Naive thymus-derived CD4-positive, alpha-beta T cell (primary cell): ENCODE measurements around the gene ASPSCR1. TPM values are rescaled to one million over a fixed set of nuclear protein-coding genes. Genes with fewer than 3 reads are reported as not detected.

ENCODE experiments used
- ATAC-seq: fragments of 150-1000 bp; cut with Tn5 transposase; 2 replicates; pipeline ENCODE4 v1.10.0; 2021; ENCODE audit warnings: mild to moderate bottlenecking, moderate library complexity
- CTCF ChIA-PET: fragments of 350-600 bp; sonication (Branson Sonifier 250); formaldehyde crosslinking; loops from one replicate; lab custom pipeline; 2021; ENCODE audit warnings: antibody characterized with exemption; lab: Charles Lee
- POLR2A ChIA-PET: fragments of 350-600 bp; sonication (Branson Sonifier 250); formaldehyde crosslinking; loops from one replicate; lab custom pipeline; 2021; ENCODE audit warnings: antibody characterized with exemption, inconsistent platforms; lab: Charles Lee
- DNase-seq, 9 donors: peaks; one replicate each; pipeline versions ENCODE4 v3.0.0 to v3.0.0-alpha.2; 2020 to 2022; ENCODE audit warnings: mixed read lengths in 1 of 9
- H3K27ac ChIP-seq: one replicate; pipeline ENCODE4 v1.7.0; 2013; ENCODE audit warnings: mild to moderate bottlenecking, low read depth, low read length, moderate library complexity
- H3K27me3 ChIP-seq, 2 donors: one replicate each; pipeline ENCODE4 v1.7.0; 2013; ENCODE audit warnings: low read length in 2 of 2, mild to moderate bottlenecking in 2 of 2, moderate library complexity in 2 of 2; ENCODE audit not compliant: control insufficient read depth in 2 of 2, insufficient read depth in 2 of 2
- H3K36me3 ChIP-seq, 3 experiments: 1 replicate in 2 of 3; 2 replicates in 1 of 3; pipeline ENCODE4 v1.7.0; 2013; ENCODE audit warnings: low read length in 3 of 3, mild to moderate bottlenecking in 3 of 3, moderate library complexity in 1 of 3; ENCODE audit not compliant: insufficient read depth in 3 of 3, control insufficient read depth in 2 of 3
- H3K4me1 ChIP-seq, 2 donors: one replicate each; pipeline ENCODE4 v1.7.0; 2013; ENCODE audit warnings: low read length in 2 of 2, mild to moderate bottlenecking in 2 of 2, moderate library complexity in 1 of 2; ENCODE audit not compliant: control insufficient read depth in 2 of 2, insufficient read depth in 2 of 2
- H3K4me3 ChIP-seq: 2 replicates; pipeline ENCODE4 v1.7.0; 2013; ENCODE audit warnings: mild to moderate bottlenecking, low read length
- H3K9me3 ChIP-seq, 3 experiments: 1 replicate in 2 of 3; 2 replicates in 1 of 3; pipeline ENCODE4 v1.7.0; 2013; ENCODE audit warnings: low read length in 3 of 3; ENCODE audit not compliant: control insufficient read depth in 2 of 3
- H3K27ac Mint-ChIP-seq, 9 donors: one replicate each; pipeline ENCODE4 v1.8.0; 2020 to 2022; ENCODE audit warnings: mixed read lengths in 9 of 9, mild to moderate bottlenecking in 8 of 9, moderate library complexity in 5 of 9, inconsistent platforms in 2 of 9
- H3K27me3 Mint-ChIP-seq, 5 donors: one replicate each; pipeline ENCODE4 v1.8.0; 2021 to 2022; ENCODE audit warnings: mixed read lengths in 5 of 5, mild to moderate bottlenecking in 1 of 5
- H3K36me3 Mint-ChIP-seq, 5 donors: one replicate each; pipeline ENCODE4 v1.8.0; 2020 to 2022; ENCODE audit warnings: mixed read lengths in 5 of 5, mild to moderate bottlenecking in 3 of 5, inconsistent platforms in 1 of 5
- H3K4me1 Mint-ChIP-seq, 7 donors: one replicate each; pipeline ENCODE4 v1.8.0; 2020 to 2022; ENCODE audit warnings: mixed read lengths in 7 of 7, mild to moderate bottlenecking in 3 of 7, inconsistent platforms in 1 of 7
- H3K4me3 Mint-ChIP-seq, 10 donors: one replicate each; pipeline ENCODE4 v1.8.0; 2020 to 2022; ENCODE audit warnings: mild to moderate bottlenecking in 10 of 10, mixed read lengths in 10 of 10, moderate library complexity in 6 of 10, inconsistent platforms in 2 of 10
- H3K9me3 Mint-ChIP-seq, 11 donors: one replicate each; pipeline ENCODE4 v1.8.0; 2020 to 2022; ENCODE audit warnings: mixed read lengths in 11 of 11, mild to moderate bottlenecking in 4 of 11, inconsistent platforms in 1 of 11, moderate library complexity in 1 of 11
- intact Hi-C, 2 donors: fragments of 100-400 bp; cut with micrococcal nuclease; formaldehyde crosslinking; loops; one replicate each; pipeline ENCODE4 v1.15.1; 2023
- polyA plus RNA-seq, 2 donors: library from polyadenylated mRNA; unstranded; fragments of 300-500 nt; fragmentation: Illumina TruSeq; gene quantifications; one replicate each; pipeline ENCODE4 v1.2.3, GENCODE V29; 2021
- total RNA-seq, 6 experiments: library from RNA in 5 of 6; stranded (reverse) in 5 of 6; gene quantifications; 1 replicate in 5 of 6; 2 replicates in 1 of 6; pipeline ENCODE4 v1.2.3 and lab custom pipeline; 2021 to 2026

ASPSCR1 gene
- total and polyA plus RNA-seq, 7 experiments from 2014 or later = 24.2 to 46.7 (median 38.0) TPM

DNA sequence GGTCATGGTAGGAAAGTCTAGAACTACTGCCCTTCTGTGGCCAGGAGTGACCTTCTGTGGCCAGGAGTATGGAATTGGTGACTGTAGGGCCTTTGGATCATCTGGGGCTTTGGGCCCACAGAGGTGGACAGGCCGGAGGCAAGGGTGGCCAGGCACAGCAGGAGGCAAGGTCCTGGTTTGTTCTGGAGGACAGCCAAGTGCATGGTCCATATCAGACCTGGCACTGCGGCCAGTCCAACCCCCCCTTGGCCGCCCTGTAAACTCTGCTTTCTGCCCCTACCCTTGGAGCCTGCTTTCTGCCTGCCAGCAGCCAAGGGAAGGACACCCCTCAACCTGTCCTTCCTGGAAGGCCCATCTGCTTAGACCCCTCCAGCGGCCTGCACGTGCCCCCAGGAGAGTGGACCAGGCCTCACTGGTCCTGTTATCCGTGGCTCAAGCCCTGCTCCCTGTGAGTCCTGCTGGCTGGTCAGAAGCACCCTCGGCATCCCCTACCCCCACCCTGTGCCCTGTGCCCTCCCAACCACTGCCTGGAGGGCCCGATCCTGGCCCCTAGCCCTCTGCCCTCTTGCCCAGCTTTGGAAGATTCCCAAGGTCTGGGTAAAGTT is 62.4 kb downstream of the ASPSCR1 start:
- Histone ChIP-seq H3K27me3 (no peaks in the 10 kb centered on the region), H3K9me3 (no peaks in the 10 kb centered on the region), H3K4me1 (peaks cover 7% of the 10 kb centered on the region in 2 donors), H3K4me3 (no peak overlapping the region), H3K36me3 (peaks cover 0 to 3% (median 0%) of the 10 kb centered on the region in 3 experiments), H3K27ac (no peak overlapping the region)
- H3K36me3 Mint-ChIP-seq = peaks cover 0 to 7% (median 6%) of the 10 kb centered on the region in 5 donors
- intact Hi-C loops = loop anchor here (5.0 to 10.0 kb wide), 5 partner anchors 55 to 415 kb away; partner anchors contain the start of genes ARL16 (in 1 of the 2), CYBC1 (in 1 of the 2), FASN (in 1 of the 2) and HGS (in 1 of the 2)
- no peaks in the 10 kb centered on the region for H3K27me3 Mint-ChIP-seq
- no peak overlapping the region for H3K4me3 Mint-ChIP-seq
- H3K27ac Mint-ChIP-seq = peak overlapping the region in 1 of 9 donors; percentile 38
- no peaks in the 10 kb centered on the region for H3K9me3 Mint-ChIP-seq
- POLR2A ChIA-PET = interaction anchor here (0.5 to 1.0 kb wide), 3 partner anchors 12 to 84 kb away, joined by 3 to 4 read pairs (median 3); no protein-coding TSS in a partner anchor
- CTCF ChIA-PET = no interaction called here
- peaks cover 14 to 29% (median 23%) of the 10 kb centered on the region in 7 donors for H3K4me1 Mint-ChIP-seq
- DNase-seq = no peak
- ATAC-seq = no peak

DNA sequence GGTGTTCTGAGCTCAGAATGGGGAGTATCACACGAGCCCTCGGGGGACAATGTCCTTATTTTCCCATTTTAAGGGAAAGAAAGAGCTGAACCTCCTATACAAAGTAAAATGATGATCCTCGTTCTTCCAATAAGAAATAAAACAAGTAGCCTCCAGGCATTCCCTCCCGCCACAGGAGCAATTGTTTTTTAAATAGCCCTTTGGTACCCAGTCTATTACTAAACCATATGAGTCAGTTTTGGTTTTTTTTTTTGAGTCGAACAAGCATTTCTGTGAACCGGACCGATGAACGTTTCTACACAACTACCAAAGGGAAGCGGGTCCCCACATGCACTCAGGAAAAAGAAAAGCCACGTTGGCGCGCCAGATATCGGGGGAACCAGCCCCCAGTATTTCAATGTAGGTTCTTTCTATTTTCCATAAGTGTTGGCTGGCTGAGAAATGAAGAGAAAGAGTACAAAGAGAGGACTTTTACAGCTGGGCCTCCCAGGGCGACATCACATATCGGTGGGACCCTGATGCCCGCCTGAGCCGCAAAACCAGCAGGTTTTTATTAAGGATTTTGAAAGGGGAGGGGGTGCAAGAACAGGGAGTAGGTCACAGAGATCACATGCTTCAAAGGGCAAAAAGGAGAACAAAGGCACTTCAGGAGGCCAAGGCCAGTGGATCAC is 63.9 kb downstream of the ASPSCR1 start:
- peaks cover 6 to 16% (median 13%) of the 10 kb centered on the region in 7 donors for H3K4me1 Mint-ChIP-seq
- H3K36me3 ChIP-seq = no peaks in the 10 kb centered on the region
- no peaks in the 10 kb centered on the region for H3K27me3 Mint-ChIP-seq
- no peaks in the 10 kb centered on the region for H3K9me3 Mint-ChIP-seq
- no peaks in the 10 kb centered on the region for H3K9me3 ChIP-seq
- ChIA-PET CTCF (interaction anchor here (1.0 kb wide), 1 partner anchor 19 kb away, joined by 4 read pairs; the partner anchor contains the start of gene CENPX), POLR2A (no interaction called here)
- no peaks in the 10 kb centered on the region for H3K27me3 ChIP-seq
- H3K4me3 Mint-ChIP-seq = no peak overlapping the region
- H3K4me1 ChIP-seq = peaks cover 0 to 6% of the 10 kb centered on the region in 2 donors
- intact Hi-C loops = no loop called here
- no peak overlapping the region for H3K27ac Mint-ChIP-seq
- peaks cover 0 to 1% (median 0%) of the 10 kb centered on the region in 5 donors for H3K36me3 Mint-ChIP-seq
- H3K27ac ChIP-seq = no peak overlapping the region
- H3K4me3 ChIP-seq = no peak overlapping the region
- ATAC-seq (no peak), DNase-seq (no peak)

DNA sequence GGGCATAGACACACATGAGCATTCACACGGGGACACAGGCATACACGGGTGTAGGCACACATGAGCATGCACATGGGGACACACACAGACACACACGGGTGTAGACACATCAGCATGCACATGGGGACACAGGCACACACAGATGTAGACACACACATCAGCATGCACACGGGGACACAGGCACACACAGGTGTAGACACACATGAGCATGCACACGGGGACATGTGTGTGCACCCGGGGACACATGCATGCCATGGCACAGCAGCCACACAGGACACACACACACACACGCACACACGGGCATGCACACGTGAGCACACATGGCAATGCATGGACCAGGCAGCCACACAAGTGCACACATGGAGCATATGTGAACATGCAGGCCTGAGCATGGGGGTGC is 65.2 kb downstream of the ASPSCR1 start:
- POLR2A ChIA-PET = no interaction called here
- CTCF ChIA-PET = interaction anchor here (0.6 kb wide), 1 partner anchor 103 kb away, joined by 5 read pairs; no protein-coding TSS in a partner anchor
- intact Hi-C loops = no loop called here
- peaks cover 4 to 16% (median 12%) of the 10 kb centered on the region in 7 donors for H3K4me1 Mint-ChIP-seq
- Histone ChIP-seq H3K27me3 (no peaks in the 10 kb centered on the region), H3K4me1 (no peaks in the 10 kb centered on the region), H3K9me3 (no peaks in the 10 kb centered on the region), H3K36me3 (peaks cover 0 to 13% (median 0%) of the 10 kb centered on the region in 3 experiments), H3K27ac (no peak overlapping the region), H3K4me3 (no peak overlapping the region)
- H3K27me3 Mint-ChIP-seq = no peaks in the 10 kb centered on the region
- DNase-seq (no peak), ATAC-seq (no peak)
- H3K4me3 Mint-ChIP-seq = no peak overlapping the region
- peaks cover 0 to 8% (median under 1%) of the 10 kb centered on the region in 5 donors for H3K36me3 Mint-ChIP-seq
- peak overlapping the region in 1 of 9 donors; percentile 33 for H3K27ac Mint-ChIP-seq
- no peaks in the 10 kb centered on the region for H3K9me3 Mint-ChIP-seq

DNA sequence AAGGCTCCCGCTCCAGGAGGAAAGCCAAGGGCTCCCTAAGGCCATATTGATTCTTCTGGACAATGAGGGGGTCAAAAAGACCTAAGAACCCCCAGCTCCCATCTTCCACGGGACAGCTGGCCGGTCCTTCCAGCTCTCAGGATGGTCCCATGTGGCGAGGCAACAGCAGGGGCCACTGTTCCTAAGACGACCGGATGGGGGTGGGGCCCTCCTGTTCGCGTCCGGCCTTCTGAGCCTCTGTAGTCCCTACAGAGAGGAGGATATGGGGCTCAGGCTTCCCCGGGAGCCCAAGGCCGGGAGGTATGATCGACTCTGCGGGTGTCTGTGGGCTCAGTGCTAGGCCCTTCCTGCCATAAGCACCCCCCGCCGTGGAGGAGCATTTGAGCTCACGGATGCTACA is 66.1 kb downstream of the ASPSCR1 start:
- Mint-ChIP-seq H3K4me1 (peaks cover 0 to 12% (median 7%) of the 10 kb centered on the region in 7 donors), H3K4me3 (no peak overlapping the region)
- no peaks in the 10 kb centered on the region for H3K9me3 ChIP-seq

GRCh38 chr17:82045936-82046484 is 68.6 kb downstream of the ASPSCR1 start:
- peaks cover 0 to 40% (median 0%) of the 10 kb centered on the region in 3 experiments for H3K36me3 ChIP-seq
- no peak overlapping the region for H3K4me3 ChIP-seq
- H3K4me1 ChIP-seq = peaks cover 5 to 9% of the 10 kb centered on the region in 2 donors
- ATAC-seq (no peak), DNase-seq (no peak)
- H3K9me3 Mint-ChIP-seq = no peaks in the 10 kb centered on the region
- no peaks in the 10 kb centered on the region for H3K27me3 Mint-ChIP-seq
- no peaks in the 10 kb centered on the region for H3K27me3 ChIP-seq
- no peak overlapping the region for H3K4me3 Mint-ChIP-seq
- intact Hi-C loops = no loop called here
- no peak overlapping the region for H3K27ac Mint-ChIP-seq
- H3K27ac ChIP-seq = no peak overlapping the region
- H3K9me3 ChIP-seq = no peaks in the 10 kb centered on the region
- H3K36me3 Mint-ChIP-seq = peaks cover 0 to 9% (median 2%) of the 10 kb centered on the region in 5 donors
- ChIA-PET CTCF (no interaction called here), POLR2A (no interaction called here)
- peaks cover 5 to 13% (median 11%) of the 10 kb centered on the region in 7 donors for H3K4me1 Mint-ChIP-seq

More for the DNA sequence above, 66.1 kb downstream of the ASPSCR1 start:
- DNase-seq (no peak), ATAC-seq (no peak)
- no peaks in the 10 kb centered on the region for H3K27me3 ChIP-seq
- Mint-ChIP-seq H3K9me3 (no peaks in the 10 kb centered on the region), H3K36me3 (peaks cover 0 to 9% (median 2%) of the 10 kb centered on the region in 5 donors), H3K27ac (no peak overlapping the region), H3K27me3 (no peaks in the 10 kb centered on the region)
- intact Hi-C loops = no loop called here
- no peak overlapping the region for H3K4me3 ChIP-seq
- H3K36me3 ChIP-seq = peaks cover 0 to 22% (median 0%) of the 10 kb centered on the region in 3 experiments
- ChIA-PET POLR2A (interaction anchor here (0.6 kb wide), 1 partner anchor 27 kb away, joined by 4 read pairs; no protein-coding TSS in a partner anchor), CTCF (interaction anchor here (0.6 kb wide), 1 partner anchor 238 kb away, joined by 4 read pairs; no protein-coding TSS in a partner anchor)
- no peaks in the 10 kb centered on the region for H3K4me1 ChIP-seq
- H3K27ac ChIP-seq = no peak overlapping the region

DNA sequence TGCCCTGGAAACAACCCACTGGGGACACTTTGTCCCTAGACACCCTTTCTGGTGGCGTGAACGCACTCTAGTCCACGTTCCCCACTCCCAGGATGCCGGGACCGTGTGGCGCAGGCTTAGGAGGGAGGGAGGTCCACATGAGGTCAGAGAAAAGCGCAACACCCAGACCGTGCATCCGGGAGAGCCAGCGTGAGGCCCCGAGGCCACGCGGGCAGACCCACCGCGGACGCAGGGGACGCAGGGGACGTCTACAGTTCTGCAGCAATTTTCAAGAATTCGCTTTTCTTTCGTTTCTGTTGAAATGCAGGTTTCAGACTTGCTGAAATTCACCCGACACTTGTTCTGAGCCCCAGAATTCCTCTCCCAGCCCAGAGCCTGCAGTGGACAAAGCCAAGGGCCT is 69.5 kb downstream of the ASPSCR1 start:
- Histone ChIP-seq H3K27me3 (no peaks in the 10 kb centered on the region), H3K36me3 (peaks cover 0 to 40% (median 0%) of the 10 kb centered on the region in 3 experiments), H3K9me3 (no peaks in the 10 kb centered on the region), H3K4me1 (peaks cover 5 to 10% of the 10 kb centered on the region in 2 donors), H3K4me3 (no peak overlapping the region), H3K27ac (no peak overlapping the region)
- ChIA-PET CTCF (no interaction called here), POLR2A (no interaction called here)
- Mint-ChIP-seq H3K27me3 (no peaks in the 10 kb centered on the region), H3K4me1 (peaks cover 5 to 13% (median 11%) of the 10 kb centered on the region in 7 donors), H3K36me3 (peaks cover 0 to 9% (median 2%) of the 10 kb centered on the region in 5 donors), H3K27ac (peak overlapping the region in 2 of 9 donors; percentile 33 to 34), H3K4me3 (peak overlapping the region in 1 of 10 donors; percentile 29), H3K9me3 (no peaks in the 10 kb centered on the region)
- ATAC-seq (no peak), DNase-seq (no peak)
- intact Hi-C loops = no loop called here
